A549 (cell line): ENCODE data around the gene MAOB. TPM values are rescaled to one million over a fixed set of nuclear protein-coding genes. Genes with fewer than 3 reads are reported as not detected.
A peak's percentile ranks its signal among the peaks of the same experiment; 100 is the strongest.

Experiments
- ATAC-seq, 2 experiments: fragments of 200-7000 bp in 1 of 2; fragments of >200 bp in 1 of 2; cut with Nextera tagmentation in 1 of 2; cut with Tn5 transposase in 1 of 2; 3 replicates each; pipeline versions ENCODE4 v1.8.0 to v1.9.1; 2018 to 2020; ENCODE audit warnings: mild to moderate bottlenecking in 1 of 2, moderate library complexity in 1 of 2
- CTCF ChIA-PET: fragments of 300-600 bp; sonication (Branson Sonifier 250); formaldehyde crosslinking; extraction: SDS; loops from one replicate; lab custom pipeline; 2021; ENCODE audit warnings: antibody characterized with exemption, inconsistent platforms; lab: Yijun Ruan, JAX
- POLR2A ChIA-PET: fragments of 350-600 bp; formaldehyde crosslinking; extraction: SDS; loops from one replicate; lab custom pipeline; 2021; ENCODE audit warnings: antibody characterized with exemption, inconsistent platforms; lab: Yijun Ruan, JAX
- DNase-seq, 2 experiments: peaks; one replicate each; pipeline versions ENCODE4 v3.0.0 to v3.0.0-alpha.2; 2011 to 2016; ENCODE audit warnings: low read depth in 1 of 2, low spot score in 1 of 2
- FAIRE-seq: peaks from 2 replicates; lab custom pipeline; 2011; peaks lifted over from hg19 to GRCh38; lab: Jason Lieb, UNC
- H3K27ac ChIP-seq, 2 experiments: fragments of >200 bp; sonication (Bioruptor Twin); formaldehyde crosslinking; 3 replicates each; pipeline ENCODE4 v1.5.1; 2016 to 2017
- H3K4me1 ChIP-seq: fragments of >200 bp; sonication (Bioruptor Twin); formaldehyde crosslinking; 3 replicates; pipeline ENCODE4 v1.6.1; 2016
- H3K4me2 ChIP-seq: fragments of >200 bp; sonication (Bioruptor Twin); formaldehyde crosslinking; 3 replicates; pipeline ENCODE4 v1.6.1; 2016
- H3K4me3 ChIP-seq: fragments of >200 bp; sonication (Bioruptor Twin); formaldehyde crosslinking; 3 replicates; pipeline ENCODE4 v1.5.1; 2016
- H3K9me3 ChIP-seq: fragments of >200 bp; sonication (Bioruptor Twin); formaldehyde crosslinking; 3 replicates; pipeline ENCODE4 v1.6.1; 2016
- BCL3 ChIP-seq: fragments of >200 bp; sonication (Bioruptor Twin); formaldehyde crosslinking; IDR thresholded peaks from 3 replicates; pipeline ENCODE4 v1.6.1; 2016
- CEBPB ChIP-seq, 2 experiments: fragments of >200 bp in 1 of 2; sonication (Bioruptor Twin) in 1 of 2; formaldehyde crosslinking in 1 of 2; IDR thresholded peaks; 2 replicates each; pipeline ENCODE4 v1.6.1; 2012 to 2016
- CHD2 ChIP-seq: fragments of 150-350 bp; IDR thresholded peaks from 2 replicates; pipeline ENCODE4 v1.6.1; 2014; ENCODE audit warnings: low read length; ENCODE audit not compliant: partially characterized antibody
- E2F6 ChIP-seq: IDR thresholded peaks from 2 replicates; pipeline ENCODE4 v1.6.1; 2012; ENCODE audit warnings: low read depth, borderline replicate concordance
- EHF ChIP-seq: fragments of 250-450 bp; sonication (Bioruptor Pico); IDR thresholded peaks from 2 replicates; pipeline ENCODE4 v1.5.0; 2020; ENCODE audit warnings: mild to moderate bottlenecking
- EHMT2 ChIP-seq: fragments of 200-600 bp; sonication (generic); IDR thresholded peaks from 2 replicates; pipeline ENCODE4 v1.6.1; 2016; ENCODE audit warnings: antibody characterized with exemption, low read depth, mild to moderate bottlenecking, moderate library complexity
- EP300 ChIP-seq, 2 experiments: fragments of >200 bp; sonication (Bioruptor Twin); formaldehyde crosslinking; IDR thresholded peaks; 2 replicates in 1 of 2; 3 replicates in 1 of 2; pipeline ENCODE4 v1.6.1; 2016 to 2017
- FOSL2 ChIP-seq, 2 experiments: fragments of 450-650 bp in 1 of 2; fragments of >200 bp in 1 of 2; sonication (Bioruptor Twin) in 1 of 2; formaldehyde crosslinking; IDR thresholded peaks; 2 replicates each; pipeline versions ENCODE4 v1.5.0 to v1.6.1; 2016 to 2020; ENCODE audit warnings: mild to moderate bottlenecking in 1 of 2, moderate library complexity in 1 of 2
- GATA3 ChIP-seq: IDR thresholded peaks from 2 replicates; pipeline ENCODE4 v1.6.1; 2012; ENCODE audit warnings: borderline replicate concordance
- JUN ChIP-seq, 2 experiments: fragments of >200 bp; sonication (Bioruptor Twin); formaldehyde crosslinking; IDR thresholded peaks; 2 replicates in 1 of 2; 3 replicates in 1 of 2; pipeline ENCODE4 v1.6.1; 2016 to 2017
- KDM1A ChIP-seq: fragments of 200-600 bp; sonication (generic); IDR thresholded peaks from 2 replicates; pipeline ENCODE4 v1.6.1; 2016; ENCODE audit warnings: low read depth, mild to moderate bottlenecking
- KDM5A ChIP-seq: fragments of 200-600 bp; sonication (generic); IDR thresholded peaks from 2 replicates; pipeline ENCODE4 v1.6.1; 2016; ENCODE audit warnings: antibody characterized with exemption, mild to moderate bottlenecking
- MAFK ChIP-seq: fragments of 450-650 bp; IDR thresholded peaks from 2 replicates; pipeline ENCODE4 v1.6.1; 2014; ENCODE audit not compliant: partially characterized antibody
- MAX ChIP-seq: IDR thresholded peaks from 2 replicates; pipeline ENCODE4 v1.6.1; 2012
- NPAS2 ChIP-seq: fragments of 250-450 bp; sonication (Bioruptor Pico); IDR thresholded peaks from 2 replicates; pipeline ENCODE4 v1.8.0; 2022; ENCODE audit warnings: mild to moderate bottlenecking, moderate library complexity, borderline replicate concordance
- NR3C1 ChIP-seq: fragments of >200 bp; sonication (Bioruptor Twin); formaldehyde crosslinking; IDR thresholded peaks from 3 replicates; pipeline ENCODE4 v1.6.1; 2017
- RFX5 ChIP-seq: fragments of 450-650 bp; IDR thresholded peaks from 2 replicates; pipeline ENCODE4 v1.7.1; 2014; ENCODE audit warnings: antibody characterized with exemption, mild to moderate bottlenecking, moderate library complexity
- SMC3 ChIP-seq: fragments of >200 bp; sonication (Bioruptor Twin); formaldehyde crosslinking; IDR thresholded peaks from 3 replicates; pipeline ENCODE4 v1.6.1; 2018; ENCODE audit warnings: inconsistent platforms
- SREBF2 ChIP-seq: fragments of 450-650 bp; IDR thresholded peaks from 2 replicates; pipeline ENCODE4 v1.6.1; 2014; ENCODE audit warnings: mild to moderate bottlenecking, moderate library complexity
- ZFP36 ChIP-seq: fragments of 450-650 bp; IDR thresholded peaks from 2 replicates; pipeline ENCODE4 v1.6.1; 2014; ENCODE audit warnings: borderline replicate concordance; ENCODE audit not compliant: partially characterized antibody
- ZSCAN20 ChIP-seq: fragments of 250-450 bp; sonication (Bioruptor Pico); IDR thresholded peaks from 2 replicates; pipeline ENCODE4 v1.8.0; 2022; ENCODE audit warnings: mild to moderate bottlenecking, moderate library complexity
- whole genome bisulfite sequencing: methylation state at CpG from one replicate; pipeline ENCODE4 v1.1.6; 2017; ENCODE audit errors: missing lambda C conversion rate; 5-methylcytosine and 5-hydroxymethylcytosine counted together
- polyA plus RNA-seq, 4 experiments: library from polyadenylated mRNA; depleted of rRNA in 3 of 4; stranded (reverse); fragments of >200 nt; fragmentation: RNase III in 1 of 4; extraction: RNeasy Plus Mini Kit Qiagen cat#74134 plus additional on column Dnase treatment in 1 of 4; gene quantifications; 2 replicates in 3 of 4; 3 replicates in 1 of 4; pipeline ENCODE4 v1.2.3, GENCODE V29; 2011 to 2017
- TF ChIP-seq, protein P1 (sequence below): fragments of 450-650 bp; IDR thresholded peaks from 2 replicates; pipeline ENCODE4 v1.6.1; 2014; ENCODE audit warnings: antibody characterized with exemption
- TF ChIP-seq, protein P2 (sequence below): fragments of 200-600 bp; sonication (generic); IDR thresholded peaks from 2 replicates; pipeline ENCODE4 v1.6.1; 2016; ENCODE audit warnings: antibody characterized with exemption, mild to moderate bottlenecking, moderate library complexity
- TF ChIP-seq, protein P3 (sequence below): fragments of >200 bp; sonication (Bioruptor Twin); formaldehyde crosslinking; IDR thresholded peaks from 3 replicates; pipeline ENCODE4 v1.5.1; 2016

The MAOB gene
- polyA plus RNA-seq, 2 of the 4 experiments (the other 2 are of a cell fraction): 0.05 to 0.35 TPM

- H3K4me1 ChIP-seq: no peaks in the 10 kb centered on the region
- peak; percentile 13 for FAIRE-seq
- TF ChIP-seq SMC3: no peak
- no peak for TF ChIP-seq RFX5
- TF ChIP-seq FOSL2 (IDR thresholded peaks at IDR 0.05): no peak
- TF ChIP-seq FOSL2 (CRISPR knock-in tag; IDR thresholded peaks at IDR 0.05): no peak
- no peak for TF ChIP-seq GATA3
- TF ChIP-seq NPAS2: no peak
- TF ChIP-seq, protein P1, sequence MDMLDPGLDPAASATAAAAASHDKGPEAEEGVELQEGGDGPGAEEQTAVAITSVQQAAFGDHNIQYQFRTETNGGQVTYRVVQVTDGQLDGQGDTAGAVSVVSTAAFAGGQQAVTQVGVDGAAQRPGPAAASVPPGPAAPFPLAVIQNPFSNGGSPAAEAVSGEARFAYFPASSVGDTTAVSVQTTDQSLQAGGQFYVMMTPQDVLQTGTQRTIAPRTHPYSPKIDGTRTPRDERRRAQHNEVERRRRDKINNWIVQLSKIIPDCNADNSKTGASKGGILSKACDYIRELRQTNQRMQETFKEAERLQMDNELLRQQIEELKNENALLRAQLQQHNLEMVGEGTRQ: no peak
- TF ChIP-seq, all 56 proteins: peak for 0
- WGBS: 65% methylated on average over 6 of the region's 6 CpGs
- H3K4me2 ChIP-seq: no peak overlapping the region
- CTCF ChIA-PET: interaction anchor here (0.6 to 2.7 kb wide), 2 partner anchors 15 to 78 kb away, joined by 6 to 12 read pairs; no protein-coding TSS in a partner anchor
- H3K27ac ChIP-seq: no peak overlapping the region
- no peaks in the 10 kb centered on the region for H3K9me3 ChIP-seq
- no peak for ATAC-seq
- H3K4me3 ChIP-seq: no peak overlapping the region
- POLR2A ChIA-PET: no interaction called here
- no peak for DNase-seq
These were observed 146.7 kb downstream of the MAOB start for GRCh38 chrX:43735534-43735933.

DNA sequence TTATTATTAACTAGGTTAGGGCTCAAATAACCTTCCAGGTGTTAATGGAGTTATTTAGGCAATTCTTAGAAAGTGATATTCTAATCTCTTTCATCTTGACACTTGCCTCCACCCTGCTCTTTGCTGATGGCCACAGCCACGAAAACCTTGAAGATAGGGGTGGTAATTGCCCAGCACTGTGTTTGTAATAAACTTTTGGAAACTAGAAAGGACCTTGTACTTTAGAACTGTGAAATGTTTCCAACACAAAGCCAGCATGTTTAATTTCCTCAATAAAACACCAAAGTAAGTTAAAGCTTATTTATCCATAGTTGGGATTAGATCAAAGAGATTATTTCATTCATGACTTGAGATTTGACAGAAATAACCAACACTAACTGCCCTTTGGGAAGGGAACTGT lies 147.8 kb downstream of the MAOB start:
- 18% methylated on average over 1 of the region's 1 CpG for WGBS

DNA sequence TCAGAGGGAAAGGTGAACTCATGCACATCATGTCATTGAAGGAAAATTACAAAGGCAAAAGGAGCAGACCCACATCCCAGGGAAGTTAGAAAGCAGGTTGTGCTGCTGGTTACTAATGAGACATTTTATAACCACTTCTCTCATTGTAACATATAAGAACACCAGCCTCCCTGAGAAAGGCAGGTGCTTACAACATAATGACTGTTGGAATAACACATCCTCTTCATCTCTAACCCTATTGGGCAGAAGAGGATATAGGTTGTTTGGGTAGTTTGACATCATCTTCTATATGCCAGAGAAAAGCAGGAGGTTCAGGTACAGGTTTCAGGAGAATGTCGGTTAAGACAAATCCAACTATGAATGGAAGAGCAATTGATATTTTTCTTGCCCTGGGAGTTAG lies 148.6 kb downstream of the MAOB start:
- WGBS: 100% methylated on average over 1 of the region's 1 CpG
- H3K9me3 ChIP-seq: no peaks in the 10 kb centered on the region
- ChIA-PET POLR2A (no interaction called here), CTCF (no interaction called here)
- H3K27ac ChIP-seq: no peak overlapping the region
- no peaks in the 10 kb centered on the region for H3K4me1 ChIP-seq
- H3K4me3 ChIP-seq: no peak overlapping the region
- FAIRE-seq (no peak), DNase-seq (no peak), ATAC-seq (no peak)
- H3K4me2 ChIP-seq: no peak overlapping the region
- TF ChIP-seq CHD2 (no peak), KDM5A (no peak), EHF (CRISPR knock-in tag) (no peak), FOSL2 (IDR thresholded peaks at IDR 0.05) (no peak), FOSL2 (CRISPR knock-in tag; IDR thresholded peaks at IDR 0.05) (no peak)

More for the DNA sequence above, 147.8 kb downstream of the MAOB start:
- ATAC-seq: no peak
- peak; percentile 91 for FAIRE-seq
- no peaks in the 10 kb centered on the region for H3K4me1 ChIP-seq
- no peaks in the 10 kb centered on the region for H3K9me3 ChIP-seq
- DNase-seq: no peak
- CTCF ChIA-PET: interaction anchor here (2.7 kb wide), 1 partner anchor 16 kb away, joined by 12 read pairs; no protein-coding TSS in a partner anchor
- H3K4me2 ChIP-seq: no peak overlapping the region
- POLR2A ChIA-PET: no interaction called here
- no peak overlapping the region for H3K27ac ChIP-seq
- no peak overlapping the region for H3K4me3 ChIP-seq
- TF ChIP-seq SMC3 (no peak), ZFP36 (no peak), E2F6 (no peak), SREBF2 (no peak)
- TF ChIP-seq, protein P2, sequence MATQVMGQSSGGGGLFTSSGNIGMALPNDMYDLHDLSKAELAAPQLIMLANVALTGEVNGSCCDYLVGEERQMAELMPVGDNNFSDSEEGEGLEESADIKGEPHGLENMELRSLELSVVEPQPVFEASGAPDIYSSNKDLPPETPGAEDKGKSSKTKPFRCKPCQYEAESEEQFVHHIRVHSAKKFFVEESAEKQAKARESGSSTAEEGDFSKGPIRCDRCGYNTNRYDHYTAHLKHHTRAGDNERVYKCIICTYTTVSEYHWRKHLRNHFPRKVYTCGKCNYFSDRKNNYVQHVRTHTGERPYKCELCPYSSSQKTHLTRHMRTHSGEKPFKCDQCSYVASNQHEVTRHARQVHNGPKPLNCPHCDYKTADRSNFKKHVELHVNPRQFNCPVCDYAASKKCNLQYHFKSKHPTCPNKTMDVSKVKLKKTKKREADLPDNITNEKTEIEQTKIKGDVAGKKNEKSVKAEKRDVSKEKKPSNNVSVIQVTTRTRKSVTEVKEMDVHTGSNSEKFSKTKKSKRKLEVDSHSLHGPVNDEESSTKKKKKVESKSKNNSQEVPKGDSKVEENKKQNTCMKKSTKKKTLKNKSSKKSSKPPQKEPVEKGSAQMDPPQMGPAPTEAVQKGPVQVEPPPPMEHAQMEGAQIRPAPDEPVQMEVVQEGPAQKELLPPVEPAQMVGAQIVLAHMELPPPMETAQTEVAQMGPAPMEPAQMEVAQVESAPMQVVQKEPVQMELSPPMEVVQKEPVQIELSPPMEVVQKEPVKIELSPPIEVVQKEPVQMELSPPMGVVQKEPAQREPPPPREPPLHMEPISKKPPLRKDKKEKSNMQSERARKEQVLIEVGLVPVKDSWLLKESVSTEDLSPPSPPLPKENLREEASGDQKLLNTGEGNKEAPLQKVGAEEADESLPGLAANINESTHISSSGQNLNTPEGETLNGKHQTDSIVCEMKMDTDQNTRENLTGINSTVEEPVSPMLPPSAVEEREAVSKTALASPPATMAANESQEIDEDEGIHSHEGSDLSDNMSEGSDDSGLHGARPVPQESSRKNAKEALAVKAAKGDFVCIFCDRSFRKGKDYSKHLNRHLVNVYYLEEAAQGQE: no peak

GRCh38 chrX:43731086-43731485 lies 151.2 kb downstream of the MAOB start:
- ChIA-PET CTCF (no interaction called here), POLR2A (no interaction called here)
- TF ChIP-seq JUN (IDR thresholded peaks at IDR 0.05): no peak
- TF ChIP-seq ZSCAN20 (CRISPR knock-in tag): no peak
- no peak for TF ChIP-seq EHF (CRISPR knock-in tag)
- no peak for TF ChIP-seq EHMT2
- TF ChIP-seq, protein P3, sequence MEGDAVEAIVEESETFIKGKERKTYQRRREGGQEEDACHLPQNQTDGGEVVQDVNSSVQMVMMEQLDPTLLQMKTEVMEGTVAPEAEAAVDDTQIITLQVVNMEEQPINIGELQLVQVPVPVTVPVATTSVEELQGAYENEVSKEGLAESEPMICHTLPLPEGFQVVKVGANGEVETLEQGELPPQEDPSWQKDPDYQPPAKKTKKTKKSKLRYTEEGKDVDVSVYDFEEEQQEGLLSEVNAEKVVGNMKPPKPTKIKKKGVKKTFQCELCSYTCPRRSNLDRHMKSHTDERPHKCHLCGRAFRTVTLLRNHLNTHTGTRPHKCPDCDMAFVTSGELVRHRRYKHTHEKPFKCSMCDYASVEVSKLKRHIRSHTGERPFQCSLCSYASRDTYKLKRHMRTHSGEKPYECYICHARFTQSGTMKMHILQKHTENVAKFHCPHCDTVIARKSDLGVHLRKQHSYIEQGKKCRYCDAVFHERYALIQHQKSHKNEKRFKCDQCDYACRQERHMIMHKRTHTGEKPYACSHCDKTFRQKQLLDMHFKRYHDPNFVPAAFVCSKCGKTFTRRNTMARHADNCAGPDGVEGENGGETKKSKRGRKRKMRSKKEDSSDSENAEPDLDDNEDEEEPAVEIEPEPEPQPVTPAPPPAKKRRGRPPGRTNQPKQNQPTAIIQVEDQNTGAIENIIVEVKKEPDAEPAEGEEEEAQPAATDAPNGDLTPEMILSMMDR: no peak
- TF ChIP-seq BCL3: no peak
- no peak for TF ChIP-seq CHD2
- no peak for TF ChIP-seq KDM1A
- no peak for TF ChIP-seq MAX
- TF ChIP-seq NR3C1: no peak
- TF ChIP-seq CEBPB (IDR thresholded peaks at IDR 0.05): no peak
- no peak for TF ChIP-seq EP300 (IDR thresholded peaks at IDR 0.05)
- TF ChIP-seq MAFK: no peak

More at GRCh38 chrX:43731086-43731485, 151.2 kb downstream of the MAOB start:
- Histone ChIP-seq H3K4me3 (no peak overlapping the region), H3K9me3 (no peaks in the 10 kb centered on the region), H3K4me1 (no peaks in the 10 kb centered on the region), H3K27ac (no peak overlapping the region), H3K4me2 (no peak overlapping the region)
- ATAC-seq (no peak), FAIRE-seq (no peak), DNase-seq (no peak)
- 75% methylated on average over 7 of the region's 7 CpGs for WGBS
